IPS DF 19.7 (cell line): ENCODE data around the gene NALF2.

ENCODE experiments used
- DNase-seq: peaks from one replicate; pipeline ENCODE4 v3.0.0-alpha.2; 2013; ENCODE audit warnings: low read depth, low spot score

Gene NALF2

GRCh38 chrX:69524781-69525363 lies 20.7 kb downstream of the NALF2 start:
- no peak for DNase-seq

- DNase-seq, result no peak
Observed at GRCh38 chrX:69530306-69530705, 26.2 kb downstream of the NALF2 start.

DNA sequence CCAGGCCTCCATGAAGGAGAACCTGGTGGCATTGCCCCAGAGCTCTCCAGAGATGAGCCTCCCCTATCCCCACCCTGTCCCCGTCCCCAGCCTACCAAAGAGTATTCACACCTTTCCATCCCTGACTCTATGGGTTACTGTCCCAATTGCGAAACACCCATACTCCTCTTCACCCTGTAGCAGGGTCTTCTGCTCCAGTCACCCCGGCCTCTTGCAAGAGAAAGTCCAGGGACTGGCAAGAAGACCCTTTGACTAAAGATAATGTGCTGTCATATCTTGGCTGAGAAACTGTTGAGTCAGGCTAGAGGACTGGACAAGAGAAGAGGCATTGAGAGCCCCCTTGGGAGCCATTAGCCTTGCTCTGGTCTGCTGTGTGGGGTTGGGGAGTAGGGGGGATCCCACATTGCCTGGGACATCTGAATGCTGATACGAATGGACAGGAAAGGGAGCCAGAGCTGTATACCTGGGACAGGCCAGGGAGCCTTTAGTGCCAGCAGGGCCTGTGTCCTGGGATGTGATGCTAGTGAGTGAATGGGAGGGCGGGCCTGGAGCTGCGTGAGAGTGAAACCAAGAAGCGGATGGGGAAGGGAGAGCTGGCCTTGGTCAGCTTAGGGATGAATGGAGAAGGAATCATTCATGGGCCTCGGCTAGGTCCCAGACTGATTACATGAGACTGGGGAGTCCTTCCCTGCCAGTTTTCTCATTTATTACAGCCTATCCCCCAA lies 27.1 kb downstream of the NALF2 start:
- DNase-seq, result no peak

DNA sequence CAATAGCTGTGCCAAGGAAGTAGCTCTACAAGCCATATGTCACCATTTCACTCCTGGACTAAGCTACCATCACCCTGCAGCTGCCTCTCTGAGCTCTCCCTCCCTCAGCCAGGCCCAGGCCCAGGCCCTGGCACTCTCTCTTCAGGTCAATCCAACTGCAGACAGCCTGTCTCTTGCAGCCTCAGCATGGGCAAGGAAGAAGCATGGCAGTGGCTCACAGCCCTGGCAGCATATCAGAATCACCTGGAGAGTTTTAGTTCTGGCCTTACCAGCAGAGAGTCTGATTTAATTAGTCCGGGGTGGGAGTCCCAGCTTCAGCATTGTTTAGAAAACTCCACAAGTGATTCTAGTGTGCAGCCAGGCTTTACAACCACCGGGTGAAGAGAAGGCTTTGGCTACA lies 31.5 kb downstream of the NALF2 start:
- DNase-seq, result no peak

GRCh38 chrX:69538321-69538876 lies 34.3 kb downstream of the NALF2 start:
- no peak for DNase-seq

DNA sequence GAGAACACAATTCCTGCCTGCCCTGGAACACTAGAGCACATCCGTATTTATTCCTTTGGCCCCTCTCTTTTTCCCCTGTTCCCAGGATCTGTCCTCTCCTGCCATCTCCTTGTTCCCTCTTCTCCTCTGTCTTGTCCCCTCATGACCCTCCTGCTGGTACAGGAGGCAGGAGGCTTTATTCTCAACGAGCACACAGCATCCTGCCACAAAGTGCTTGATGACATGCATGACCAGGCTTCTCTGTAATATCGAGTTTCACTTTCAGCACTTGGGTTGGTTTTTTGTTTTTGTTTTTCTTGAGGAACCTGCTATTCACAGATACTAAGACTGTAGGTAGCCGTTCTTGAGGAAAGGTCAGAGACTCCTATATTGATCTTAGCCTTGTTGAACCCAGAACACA lies 35.3 kb downstream of the NALF2 start:
- no peak for DNase-seq

GRCh38 chrX:69541956-69542355 lies 37.8 kb downstream of the NALF2 start:
- no peak for DNase-seq

DNA sequence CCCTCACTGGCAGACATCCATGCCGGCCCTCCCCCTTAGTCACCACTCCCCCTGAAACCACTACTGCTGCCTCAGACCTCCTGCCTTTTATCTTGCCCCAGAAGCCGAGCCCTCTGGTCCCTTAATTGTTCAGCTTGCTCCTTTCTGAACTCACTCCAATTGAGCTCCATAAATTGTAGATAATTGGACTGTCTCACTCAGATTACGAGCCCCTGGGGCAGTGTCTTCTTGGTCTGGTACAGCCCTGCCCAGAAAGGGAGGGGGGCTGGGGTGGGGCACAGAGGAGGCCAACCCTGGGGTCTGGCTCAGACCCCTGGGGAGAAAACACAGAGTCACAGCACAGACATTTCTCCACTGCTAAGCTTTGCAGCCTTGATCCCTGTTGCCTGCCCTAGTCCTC lies 39.4 kb downstream of the NALF2 start:
- DNase-seq, result no peak

GRCh38 chrX:69546417-69546816 lies 42.3 kb downstream of the NALF2 start:
- DNase-seq, result no peak

DNA sequence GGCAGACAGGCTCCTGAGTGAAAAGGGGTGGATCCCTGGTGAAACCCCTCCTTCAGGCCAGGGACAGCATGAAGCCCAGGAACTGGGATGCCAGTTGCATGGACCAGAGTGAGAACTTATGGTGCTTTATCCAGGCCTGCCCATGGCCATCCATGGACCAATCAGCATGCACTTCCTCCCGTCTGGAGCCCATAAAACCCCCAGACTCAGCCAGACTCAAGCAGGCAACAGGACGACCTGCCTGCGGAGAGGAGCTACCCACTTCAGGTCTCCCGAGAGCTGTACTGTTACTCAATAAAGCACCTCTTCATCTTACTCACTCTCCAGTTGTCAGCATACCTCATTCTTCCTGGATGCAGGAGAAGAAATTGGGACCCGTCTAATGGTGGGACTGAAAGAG lies 42.9 kb downstream of the NALF2 start:
- no peak for DNase-seq

DNA sequence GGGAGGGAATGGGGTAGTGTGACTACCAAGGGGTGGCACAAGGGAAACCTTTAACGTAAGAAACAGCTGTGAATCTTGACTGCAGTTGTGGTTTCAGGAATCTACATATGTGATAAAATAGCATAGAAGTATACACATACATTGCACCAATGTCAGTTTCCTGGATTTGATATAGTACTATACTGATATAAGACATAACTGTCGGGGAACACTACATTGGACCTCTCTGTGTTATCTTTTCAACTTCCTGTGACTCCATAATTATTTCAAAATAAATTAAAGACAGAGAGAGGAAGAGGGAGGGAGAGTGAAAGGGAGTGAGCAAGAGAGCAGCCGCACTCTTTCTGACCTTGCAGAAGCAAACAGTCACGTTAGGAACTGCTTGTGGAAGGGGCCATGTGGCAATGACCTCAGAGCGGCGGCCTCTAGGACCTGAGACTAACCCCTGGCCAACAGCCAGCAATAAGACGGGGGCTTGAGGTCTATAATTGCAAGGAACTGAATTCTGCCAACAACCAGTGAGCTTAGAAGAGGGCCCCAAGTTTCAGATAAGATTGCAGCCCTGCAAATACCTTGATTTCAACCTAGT lies 47.4 kb downstream of the NALF2 start:
- DNase-seq, result no peak

- no peak for DNase-seq
Observed at GRCh38 chrX:69552512-69552911, 48.4 kb downstream of the NALF2 start.
